WERI-Rb-1 (cell line): Measurements from ENCODE around the gene ASIC2.

Experiments used
- DNase-seq: peaks from one replicate; pipeline ENCODE4 v3.0.0-alpha.2; 2020
- H3K27ac ChIP-seq: fragments of 250-450 bp; sonication (Bioruptor Pico); 2 replicates; pipeline ENCODE4 v1.5.1; 2020; ENCODE audit warnings: mild to moderate bottlenecking, moderate library complexity
- H3K27me3 ChIP-seq: fragments of 250-450 bp; sonication (Bioruptor Pico); 2 replicates; pipeline ENCODE4 v1.5.1; 2021; ENCODE audit warnings: mild to moderate bottlenecking, low read depth, moderate library complexity; ENCODE audit not compliant: insufficient read depth, severe bottlenecking
- H3K36me3 ChIP-seq: fragments of 250-450 bp; sonication (Bioruptor Pico); 2 replicates; pipeline ENCODE4 v1.5.1; 2020; ENCODE audit warnings: mild to moderate bottlenecking, moderate library complexity
- H3K4me3 ChIP-seq: 2 replicates; pipeline ENCODE4 v1.5.1; 2011; ENCODE audit warnings: low read depth, mild to moderate bottlenecking, control low read depth, low read length
- H3K9me3 ChIP-seq: fragments of 250-450 bp; sonication (Bioruptor Pico); 2 replicates; pipeline ENCODE4 v1.5.1; 2021; ENCODE audit warnings: mild to moderate bottlenecking, moderate library complexity; ENCODE audit not compliant: severe bottlenecking
- TF ChIP-seq, protein P1 (sequence below): IDR thresholded peaks from 2 replicates; pipeline ENCODE4 v1.5.1; 2011; ENCODE audit warnings: low read depth, mild to moderate bottlenecking, control low read depth, inconsistent platforms, low read length

ASIC2 gene

DNA sequence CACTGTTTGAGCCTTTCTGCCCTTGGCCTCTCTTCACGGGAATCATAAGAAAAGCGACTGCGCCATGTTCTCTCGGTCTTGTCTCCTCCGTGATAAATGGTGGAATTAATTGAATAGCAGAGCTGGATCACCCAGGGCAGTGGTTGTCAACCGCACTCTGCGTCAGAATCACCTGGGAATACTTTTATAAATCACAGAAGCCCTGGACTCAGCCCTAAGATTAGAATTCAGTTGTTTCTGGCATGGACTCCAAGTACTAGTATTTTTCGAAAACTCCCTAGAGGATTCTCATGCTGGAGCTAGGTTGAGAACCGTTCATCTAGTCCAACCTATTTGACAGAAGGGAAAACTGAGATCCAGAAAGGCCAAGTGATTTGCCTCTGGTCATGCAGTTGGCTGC is 237.3 kb downstream of the ASIC2 start:
- H3K27ac ChIP-seq: no peak overlapping the region
- H3K4me3 ChIP-seq: no peak overlapping the region
- no peaks in the 10 kb centered on the region for H3K36me3 ChIP-seq
- H3K27me3 ChIP-seq: peaks cover 25% of the 10 kb centered on the region
- H3K9me3 ChIP-seq: peaks cover 12% of the 10 kb centered on the region
- TF ChIP-seq, protein P1, sequence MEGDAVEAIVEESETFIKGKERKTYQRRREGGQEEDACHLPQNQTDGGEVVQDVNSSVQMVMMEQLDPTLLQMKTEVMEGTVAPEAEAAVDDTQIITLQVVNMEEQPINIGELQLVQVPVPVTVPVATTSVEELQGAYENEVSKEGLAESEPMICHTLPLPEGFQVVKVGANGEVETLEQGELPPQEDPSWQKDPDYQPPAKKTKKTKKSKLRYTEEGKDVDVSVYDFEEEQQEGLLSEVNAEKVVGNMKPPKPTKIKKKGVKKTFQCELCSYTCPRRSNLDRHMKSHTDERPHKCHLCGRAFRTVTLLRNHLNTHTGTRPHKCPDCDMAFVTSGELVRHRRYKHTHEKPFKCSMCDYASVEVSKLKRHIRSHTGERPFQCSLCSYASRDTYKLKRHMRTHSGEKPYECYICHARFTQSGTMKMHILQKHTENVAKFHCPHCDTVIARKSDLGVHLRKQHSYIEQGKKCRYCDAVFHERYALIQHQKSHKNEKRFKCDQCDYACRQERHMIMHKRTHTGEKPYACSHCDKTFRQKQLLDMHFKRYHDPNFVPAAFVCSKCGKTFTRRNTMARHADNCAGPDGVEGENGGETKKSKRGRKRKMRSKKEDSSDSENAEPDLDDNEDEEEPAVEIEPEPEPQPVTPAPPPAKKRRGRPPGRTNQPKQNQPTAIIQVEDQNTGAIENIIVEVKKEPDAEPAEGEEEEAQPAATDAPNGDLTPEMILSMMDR: no peak
- DNase-seq: no peak

DNA sequence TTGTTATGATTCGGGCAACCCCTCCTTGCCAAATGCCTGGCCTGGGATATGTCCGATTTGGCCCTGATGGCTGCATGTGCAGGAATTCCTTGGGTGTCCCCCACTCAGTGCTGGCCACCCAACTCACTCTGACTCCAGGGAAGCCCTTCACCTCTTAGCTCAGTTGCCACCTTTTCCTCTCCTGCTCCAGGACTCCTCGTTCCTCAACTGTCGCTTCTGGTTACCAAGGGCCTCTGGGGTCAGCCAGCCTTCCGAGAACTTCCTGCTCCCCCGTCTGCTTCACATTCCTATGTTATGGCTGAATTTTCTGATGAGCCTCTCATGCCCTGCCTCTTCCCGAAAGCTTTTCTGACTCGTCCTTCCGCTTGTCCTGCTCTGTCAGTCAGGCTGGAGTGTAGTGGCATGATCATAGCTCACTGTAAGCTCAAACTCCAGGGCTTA is 237.9 kb downstream of the ASIC2 start:
- no peak for DNase-seq
- peaks cover 25% of the 10 kb centered on the region for H3K27me3 ChIP-seq
- no peak overlapping the region for H3K27ac ChIP-seq
- no peaks in the 10 kb centered on the region for H3K36me3 ChIP-seq
- no peak overlapping the region for H3K4me3 ChIP-seq
- peaks cover 7% of the 10 kb centered on the region for H3K9me3 ChIP-seq
- TF ChIP-seq, protein P1: no peak

DNA sequence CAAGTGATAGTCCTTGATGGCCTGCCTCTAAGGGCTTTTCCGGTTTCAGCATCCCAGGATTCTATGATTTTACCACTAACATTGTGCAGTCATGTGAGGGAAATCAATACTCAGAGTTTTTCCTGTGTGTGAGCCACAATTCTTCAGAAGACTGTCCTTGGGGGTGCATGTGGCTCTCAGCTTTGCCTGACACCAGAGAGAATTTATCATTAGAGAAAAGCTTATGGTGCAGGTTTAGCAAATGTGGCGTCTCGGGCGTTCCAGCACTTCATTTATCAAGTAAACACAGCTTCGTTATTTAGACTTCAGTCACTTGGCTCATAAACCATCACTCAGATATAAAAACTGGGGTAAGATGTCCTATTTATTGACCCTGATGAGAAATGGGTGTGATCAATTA is 238.7 kb downstream of the ASIC2 start:
- Histone ChIP-seq H3K27me3 (peaks cover 25% of the 10 kb centered on the region), H3K27ac (no peak overlapping the region), H3K9me3 (peaks cover 1% of the 10 kb centered on the region), H3K36me3 (no peaks in the 10 kb centered on the region), H3K4me3 (no peak overlapping the region)
- TF ChIP-seq, protein P1: no peak
- DNase-seq: no peak

DNA sequence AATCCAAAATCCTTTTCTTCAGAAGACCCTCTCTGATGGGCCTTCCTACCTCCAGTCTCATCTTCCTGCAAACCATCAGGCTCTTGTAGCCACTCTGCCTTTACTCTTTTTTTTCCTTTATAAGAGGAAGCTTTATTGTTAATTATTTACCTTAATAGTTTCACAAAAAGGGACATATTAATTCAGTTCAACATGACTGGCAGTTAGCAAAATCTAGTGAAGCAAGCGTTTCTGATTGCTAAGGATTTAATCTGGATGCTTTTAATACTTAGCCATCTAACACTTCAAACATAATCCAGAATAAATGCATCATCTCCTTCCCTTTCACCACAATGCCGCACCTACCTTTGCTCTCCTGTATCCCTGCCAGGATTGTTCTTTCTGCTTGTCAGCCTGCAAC is 239.4 kb downstream of the ASIC2 start:
- DNase-seq: no peak
- TF ChIP-seq, protein P1: no peak
- Histone ChIP-seq H3K36me3 (no peaks in the 10 kb centered on the region), H3K27me3 (peaks cover 25% of the 10 kb centered on the region), H3K4me3 (no peak overlapping the region), H3K9me3 (no peaks in the 10 kb centered on the region), H3K27ac (no peak overlapping the region)

DNA sequence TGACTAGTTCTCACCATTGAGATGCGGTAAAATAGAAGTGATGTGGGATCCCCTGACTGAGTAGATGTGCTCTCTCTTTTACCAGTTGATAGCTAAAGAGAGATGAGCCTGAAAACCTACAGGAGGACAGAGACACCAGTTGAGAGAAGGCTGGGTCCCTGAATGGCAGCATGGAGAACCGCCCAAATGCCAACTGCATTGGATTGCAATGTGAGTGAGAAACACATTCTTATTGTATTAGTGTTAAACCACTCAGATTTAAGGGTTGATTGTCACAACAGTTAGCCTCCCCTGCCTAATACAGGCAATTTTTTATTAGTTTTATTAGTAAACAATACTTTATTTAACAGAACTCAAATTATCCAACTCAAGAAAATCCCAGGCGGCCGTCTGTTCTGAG is 240.2 kb downstream of the ASIC2 start:
- Histone ChIP-seq H3K27me3 (peaks cover 25% of the 10 kb centered on the region), H3K27ac (no peak overlapping the region), H3K4me3 (no peak overlapping the region), H3K36me3 (no peaks in the 10 kb centered on the region), H3K9me3 (no peaks in the 10 kb centered on the region)
- DNase-seq: no peak
- TF ChIP-seq, protein P1: no peak

DNA sequence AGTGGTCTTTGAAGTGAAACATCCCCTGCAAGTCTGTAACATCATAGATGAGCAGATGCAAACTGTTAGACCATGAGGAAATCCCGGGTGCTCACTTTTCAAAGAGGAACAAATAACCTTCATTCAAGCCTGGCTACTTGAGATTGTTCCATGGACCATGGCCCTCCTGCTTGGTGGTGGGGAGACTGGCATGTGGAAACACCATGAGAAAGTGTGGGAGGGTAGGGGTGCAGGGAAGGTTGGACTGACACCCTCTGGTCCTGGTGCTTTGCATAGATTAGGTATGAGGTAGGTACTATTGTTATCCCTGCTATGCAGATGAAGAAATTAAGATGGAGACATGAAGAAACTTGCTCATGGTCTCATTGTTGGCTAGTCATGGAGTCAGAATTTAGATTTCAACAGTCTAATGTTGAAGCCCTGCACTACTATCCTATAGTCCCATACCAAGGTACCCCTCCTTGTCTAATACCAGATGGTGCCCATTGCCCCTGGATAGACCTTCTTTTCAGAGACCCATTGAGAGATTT is 242.4 kb downstream of the ASIC2 start:
- H3K4me3 ChIP-seq: no peak overlapping the region
- DNase-seq: no peak
- H3K27ac ChIP-seq: no peak overlapping the region
- TF ChIP-seq, protein P1: no peak
- H3K27me3 ChIP-seq: peaks cover 23% of the 10 kb centered on the region
- H3K36me3 ChIP-seq: no peaks in the 10 kb centered on the region
- no peaks in the 10 kb centered on the region for H3K9me3 ChIP-seq
